Inflammatory macrophage (primary cell): ENCODE data around the gene MOB1A.
"Not testable (repeated sequence)": the region's sequence is repeated elsewhere in the genome, so short reads cannot be mapped to it uniquely, and the experiment has no call there.

Experiments
- DNase-seq, 2 donors: peaks; one replicate each; pipeline ENCODE4 v3.0.0-alpha.2; 2020 to 2022
- total RNA-seq, 18 experiments: gene quantifications; one replicate each; lab custom pipeline; 2026; ENCODE audit warnings: mixed read lengths in 6 of 18, inconsistent platforms in 2 of 18; lab: John Stamatoyannopoulos, UW

The MOB1A gene
- total RNA-seq, result 317 to 732 (median 537) reads per million in 18 experiments

DNA sequence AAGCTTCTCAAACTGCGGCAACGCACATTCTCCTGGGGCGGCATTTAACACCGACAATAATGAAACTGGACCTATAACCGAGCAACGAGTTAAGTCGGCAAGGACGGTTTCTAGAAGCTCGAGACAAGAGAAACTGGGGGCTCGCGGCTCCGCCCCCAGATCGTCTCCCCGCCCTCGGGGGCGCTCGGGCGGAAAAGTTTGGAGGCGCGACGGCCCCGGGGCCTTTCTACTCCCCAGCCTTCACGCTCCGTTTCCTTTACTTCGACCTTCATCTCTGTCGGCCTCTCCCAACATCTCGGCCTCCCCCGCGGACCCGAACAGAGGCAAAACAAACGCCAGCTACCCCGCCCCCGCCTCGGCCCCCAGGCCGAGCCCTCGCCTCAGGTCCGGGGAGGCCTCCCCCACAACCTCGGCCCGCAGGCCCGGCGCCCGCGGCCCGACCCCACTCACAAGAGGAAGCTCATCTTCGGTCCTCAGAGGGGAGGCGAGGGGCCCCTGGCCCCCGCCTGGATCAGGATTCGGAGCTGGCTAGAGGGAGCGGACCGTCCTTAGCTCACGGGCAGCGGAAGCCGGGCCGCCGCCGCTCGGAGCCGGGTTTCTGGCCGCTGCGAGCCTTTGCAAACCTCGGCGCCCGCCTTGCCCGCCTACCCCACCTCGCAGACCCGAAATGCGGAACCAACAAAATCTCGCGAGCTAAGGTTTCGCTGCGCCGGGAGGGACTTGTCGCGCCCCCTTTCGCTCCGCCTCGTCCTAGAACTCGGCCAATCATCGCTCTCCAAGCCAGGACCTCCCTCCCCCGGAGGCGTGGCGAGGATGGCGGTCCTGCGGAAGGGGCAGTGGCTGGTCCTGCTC is at the start of gene MOB1A:
Gene MOB1A (minus strand): TSS at position 669 of the 852 bp plus-strand sequence. CDS start 205 bp downstream, at position 464.
- peak; percentile 99 to 100 for DNase-seq

DNA sequence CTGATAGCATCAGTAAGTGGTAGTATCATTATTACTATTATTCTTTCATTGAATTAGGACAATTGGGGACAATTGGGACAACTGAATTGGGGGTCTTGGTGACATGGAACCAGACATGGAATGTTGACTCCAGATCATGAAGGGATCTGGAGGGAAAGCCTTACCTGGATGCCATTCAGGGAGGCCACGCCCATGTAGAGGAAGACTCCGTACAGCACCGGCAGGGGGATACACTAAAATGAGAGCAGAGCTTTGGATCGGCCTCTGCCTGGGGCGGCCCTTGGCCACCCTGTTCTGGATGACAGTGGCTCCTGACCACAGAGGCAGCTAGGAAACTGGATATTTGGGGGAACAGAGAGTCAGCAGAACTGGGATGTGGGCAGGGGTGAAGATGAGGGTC is 49.0 kb upstream of the MOB1A start:
- no peak for DNase-seq

DNA sequence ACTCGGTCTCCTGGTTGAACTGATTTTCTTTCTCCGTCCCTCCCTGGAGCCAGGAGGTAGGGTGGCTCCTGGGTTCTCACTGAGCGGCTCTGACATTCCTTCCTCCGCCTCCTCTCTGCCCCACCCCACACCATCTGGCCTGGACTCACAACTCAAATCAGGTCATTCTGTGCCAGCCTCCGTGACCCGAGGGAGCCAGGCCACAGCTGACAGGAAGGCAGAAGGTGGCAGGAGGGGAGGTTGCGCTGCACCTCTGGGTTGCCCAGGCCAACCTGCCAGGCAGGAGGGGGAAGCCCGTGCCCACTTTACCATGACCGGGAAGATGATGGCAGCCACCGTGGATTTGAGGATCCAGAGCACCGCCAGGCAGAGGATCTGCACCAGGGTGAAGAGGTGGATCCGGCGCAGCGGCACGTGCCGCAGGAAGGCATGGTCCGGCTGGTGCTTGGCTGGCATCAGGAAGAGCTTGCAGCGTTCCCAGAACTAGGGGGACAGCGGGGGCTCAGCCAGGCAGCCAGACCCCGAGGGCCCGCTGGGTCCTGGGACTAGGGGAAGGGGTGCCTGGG is 48.1 kb upstream of the MOB1A start:
- no peak for DNase-seq

DNA sequence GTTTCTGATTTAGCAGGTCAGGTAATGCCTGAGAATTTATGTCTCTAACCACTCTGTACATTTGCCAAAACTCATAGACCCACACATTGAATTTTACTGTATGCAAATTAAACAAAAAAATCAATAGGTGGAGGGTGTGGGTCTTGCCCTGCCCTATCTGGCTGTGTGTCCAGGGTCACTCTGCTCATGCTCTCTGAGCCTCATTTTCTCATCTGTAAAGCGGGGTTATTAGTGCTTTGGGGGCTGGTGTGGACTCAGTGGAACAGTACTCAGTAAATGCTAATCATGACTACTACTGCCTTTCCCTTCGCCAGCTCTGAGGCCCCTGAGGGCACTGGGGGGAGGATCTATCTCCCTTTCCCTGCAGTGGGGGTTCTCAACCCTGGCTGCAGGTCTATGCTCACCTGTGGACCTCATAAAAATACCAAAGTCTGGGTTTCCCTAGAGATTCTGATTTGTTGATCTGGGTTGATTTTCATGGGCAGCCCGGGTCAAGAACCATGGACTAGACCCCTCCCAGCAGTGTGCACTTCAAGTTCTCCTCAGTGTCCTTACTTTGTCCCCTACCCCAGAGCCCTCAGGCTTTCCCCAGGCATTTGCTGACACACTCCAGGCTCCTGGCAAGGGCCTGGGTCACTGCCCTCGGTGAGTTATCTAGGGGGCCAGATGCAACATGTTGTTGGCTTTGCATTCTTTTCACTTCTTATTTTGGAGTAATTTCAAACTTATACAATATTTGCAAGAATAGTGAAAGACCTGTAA is 47.2 kb upstream of the MOB1A start:
- no peak for DNase-seq

DNA sequence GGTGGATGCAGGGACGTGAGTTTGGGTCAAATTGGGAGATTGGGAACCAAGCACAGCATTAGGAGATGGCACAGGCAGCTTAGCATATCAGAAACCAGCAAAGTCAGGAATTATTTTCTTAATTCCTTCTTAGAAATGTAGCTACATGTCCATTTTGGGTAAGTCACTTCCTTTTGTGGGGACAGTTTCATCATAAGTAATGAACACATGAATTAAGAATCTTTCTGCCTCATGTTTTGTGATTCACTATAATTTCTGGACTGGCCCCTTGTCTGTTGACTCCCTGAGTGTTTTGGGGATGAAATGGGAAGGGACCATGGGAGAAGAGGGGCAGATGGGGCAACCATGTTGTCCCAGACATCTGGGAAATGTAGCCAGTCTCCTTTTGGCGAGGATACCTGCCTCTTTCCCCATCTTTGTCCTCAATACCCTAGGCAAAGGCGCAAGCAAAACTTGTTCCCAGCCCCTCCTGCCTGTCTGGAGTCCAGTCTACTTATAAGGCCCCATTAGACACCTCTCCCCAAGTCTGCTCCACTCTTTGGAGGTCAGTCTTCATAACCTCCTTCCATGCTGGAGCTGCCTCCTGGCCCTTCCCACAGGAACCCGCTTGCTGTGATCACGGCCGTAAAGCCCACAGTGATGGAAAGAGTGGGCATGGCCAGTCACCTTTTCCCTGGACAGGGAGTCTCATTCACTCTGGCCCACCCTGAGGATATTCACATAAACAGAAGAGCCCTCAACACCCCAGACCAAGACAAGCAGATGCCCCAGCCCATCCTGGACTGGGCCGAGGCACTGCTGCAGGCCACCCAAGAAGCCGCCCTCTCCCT is 45.5 kb upstream of the MOB1A start:
- DNase-seq, result peak in 1 of 2 donors; percentile 32

DNA sequence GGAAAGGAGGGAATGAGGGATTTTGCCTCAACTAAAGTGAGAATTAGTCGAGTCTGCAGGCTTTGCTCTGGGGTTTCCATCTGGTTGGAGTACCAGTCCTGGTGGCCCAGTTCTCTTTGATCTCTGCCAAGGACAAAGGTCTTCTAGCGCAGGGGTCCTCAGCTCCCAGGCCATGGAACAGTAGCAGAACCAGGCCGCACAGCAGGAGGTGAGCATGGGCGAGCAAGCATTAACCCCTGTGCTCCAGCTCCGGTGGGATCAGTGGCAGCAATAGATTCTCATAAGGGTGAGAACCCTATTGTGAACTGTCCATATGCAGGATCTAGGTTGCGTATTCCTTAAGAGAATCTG is 43.6 kb upstream of the MOB1A start:
- DNase-seq, result no peak

DNA sequence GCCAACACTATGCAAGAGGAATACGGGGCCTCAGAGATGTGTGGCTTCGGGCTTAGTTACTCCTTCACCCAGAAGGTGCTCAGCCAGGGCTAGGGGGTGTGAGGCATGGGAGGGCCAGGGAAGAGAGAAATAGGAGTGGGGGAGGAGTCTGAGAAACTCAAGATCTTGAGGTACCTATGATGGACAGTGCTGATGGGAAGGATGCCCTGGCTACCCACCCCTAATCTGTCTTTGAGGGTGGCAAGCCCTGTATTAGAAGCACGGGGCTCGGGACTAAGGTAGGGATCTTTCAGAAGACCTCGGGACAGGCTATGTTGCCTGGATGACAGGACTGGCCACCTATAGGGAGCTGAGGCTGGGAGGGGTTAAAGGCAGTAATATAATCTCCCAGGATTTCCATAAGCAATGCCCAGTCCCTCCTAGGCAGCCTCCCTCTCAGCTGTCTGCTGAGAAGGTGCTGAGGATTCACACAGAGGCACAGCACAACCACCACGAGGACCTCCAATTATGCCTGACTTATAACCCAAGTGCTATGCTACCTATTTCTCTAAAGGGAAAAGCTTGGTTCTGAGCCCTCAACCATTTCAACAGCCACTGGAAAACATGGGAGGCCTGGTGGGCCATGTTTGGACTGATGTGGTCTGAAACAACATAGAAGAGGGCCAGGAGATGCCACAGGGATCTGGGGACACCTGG is 43.1 kb upstream of the MOB1A start:
- no peak for DNase-seq

DNA sequence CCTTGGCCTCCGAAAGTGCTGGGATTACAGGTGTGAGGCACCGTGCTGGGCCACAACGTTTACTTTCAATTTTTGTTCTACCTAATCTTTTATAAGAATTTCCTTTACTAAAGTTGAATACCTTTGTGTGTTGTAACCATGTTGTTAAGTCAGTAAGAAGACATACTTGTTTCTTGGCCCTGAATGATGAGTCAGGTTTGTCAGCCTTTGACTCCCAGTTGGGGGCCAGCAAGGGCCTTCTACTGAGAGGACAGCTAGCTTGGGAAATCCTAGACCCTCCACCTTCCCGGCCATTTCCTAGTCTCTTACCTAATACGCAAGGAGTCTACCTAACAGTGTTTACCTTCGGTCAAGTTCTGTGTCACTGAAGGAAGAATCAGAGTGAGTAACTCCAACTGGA is 42.4 kb upstream of the MOB1A start:
- no peak for DNase-seq

DNA sequence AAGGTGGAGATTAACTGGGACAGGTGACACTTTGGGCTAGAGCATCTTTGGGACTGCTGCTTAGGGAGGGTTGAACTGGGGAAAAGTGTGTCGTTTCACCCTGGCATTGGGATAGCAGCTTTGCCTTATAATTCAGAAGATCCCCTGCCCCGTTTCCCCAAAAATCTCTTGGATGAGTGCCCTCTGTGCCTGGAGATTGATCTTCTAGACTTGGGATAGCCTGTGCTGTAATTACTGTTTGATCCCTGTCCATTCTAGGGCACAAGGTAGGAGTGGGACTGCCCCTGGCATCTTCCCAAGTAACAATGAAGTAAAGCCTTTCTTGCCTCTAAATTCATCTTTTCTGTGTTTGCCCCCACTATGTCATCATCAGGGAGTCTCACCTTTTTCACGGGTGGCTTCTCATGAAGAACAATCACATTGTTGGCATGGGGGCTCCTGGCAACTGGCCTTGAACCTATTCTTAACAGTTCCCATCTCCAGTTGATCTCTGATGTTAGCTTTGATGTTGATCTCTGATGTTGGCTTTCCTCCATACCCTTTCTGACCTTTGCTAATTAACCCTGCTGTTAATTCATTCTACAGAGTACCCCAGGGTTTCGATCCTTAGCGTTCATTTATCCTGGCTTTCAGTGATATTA is 41.3 kb upstream of the MOB1A start:
- DNase-seq, result no peak

DNA sequence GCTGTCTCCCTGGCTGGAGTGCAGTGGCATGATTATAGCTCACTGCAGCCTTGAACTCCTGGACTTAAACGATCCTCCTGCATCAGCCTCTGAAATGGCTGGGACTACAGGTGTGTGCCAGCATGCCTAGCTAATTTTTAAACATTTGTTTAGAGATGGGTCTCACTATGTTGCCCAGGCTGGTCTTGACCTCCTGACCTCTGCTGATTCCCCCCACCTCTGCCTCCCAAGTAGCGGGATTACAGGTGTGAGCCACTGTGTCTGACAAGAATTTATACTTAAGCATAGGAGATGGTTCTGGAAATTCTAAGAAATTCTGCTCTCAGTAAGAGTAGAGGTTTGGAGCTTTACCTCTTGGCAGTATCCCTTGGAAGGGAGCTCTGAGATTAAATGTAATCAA is 38.0 kb upstream of the MOB1A start:
- no peak for DNase-seq

DNA sequence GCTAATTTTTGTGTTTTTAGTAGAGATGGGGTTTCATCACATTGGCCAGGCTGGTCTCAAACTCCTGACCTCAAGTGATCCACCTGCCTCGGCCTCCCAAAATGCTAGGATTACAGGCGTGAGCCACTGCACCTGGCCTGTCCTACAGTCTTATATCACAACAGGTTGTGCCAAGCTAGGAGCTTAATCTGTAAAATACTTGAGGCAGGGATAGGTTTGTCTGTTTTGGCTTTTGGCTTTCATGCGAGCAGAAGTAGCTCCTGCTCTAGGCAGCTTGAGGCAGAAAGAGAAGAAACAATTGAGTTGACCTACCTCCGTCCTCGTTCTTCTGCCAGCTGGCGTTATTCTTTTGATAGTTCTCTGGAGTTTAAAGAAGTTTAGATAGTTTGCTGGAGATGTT is 37.1 kb upstream of the MOB1A start:
- not testable (repeated sequence) for DNase-seq

DNA sequence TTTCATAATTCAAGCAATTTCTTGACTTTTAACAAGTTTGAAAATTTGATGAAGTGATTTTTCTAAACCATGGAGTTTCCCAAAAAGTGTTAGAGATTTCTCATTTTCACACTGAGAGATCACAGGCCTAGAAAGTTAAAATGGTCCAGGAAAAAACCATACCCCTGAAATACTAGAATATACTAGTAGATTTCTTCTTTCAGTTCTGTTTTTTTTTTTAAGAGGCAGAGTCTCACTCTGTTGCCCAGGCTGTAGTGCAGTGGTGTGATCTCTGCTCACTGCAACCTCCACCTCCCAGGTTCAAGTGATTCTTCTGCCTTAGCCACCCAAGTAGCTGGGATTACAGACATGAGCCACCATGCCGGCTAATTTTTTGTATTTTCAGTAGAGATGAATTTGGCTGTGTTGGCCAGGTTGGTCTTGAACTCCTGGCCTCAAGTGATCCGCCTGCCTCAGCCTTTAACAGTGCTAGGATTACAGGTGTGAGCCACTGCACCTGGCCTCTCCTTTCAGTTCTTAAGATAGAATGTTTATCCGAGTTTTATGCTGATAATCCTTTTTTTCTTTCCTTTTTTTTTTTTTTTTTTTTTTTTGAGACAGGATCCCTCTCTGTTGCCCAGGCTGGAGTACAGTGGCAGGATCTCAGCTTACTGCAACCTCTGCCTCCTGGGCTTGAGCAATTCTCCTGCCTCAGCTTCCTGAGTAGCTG is 34.2 kb upstream of the MOB1A start:
- DNase-seq, result no peak

DNA sequence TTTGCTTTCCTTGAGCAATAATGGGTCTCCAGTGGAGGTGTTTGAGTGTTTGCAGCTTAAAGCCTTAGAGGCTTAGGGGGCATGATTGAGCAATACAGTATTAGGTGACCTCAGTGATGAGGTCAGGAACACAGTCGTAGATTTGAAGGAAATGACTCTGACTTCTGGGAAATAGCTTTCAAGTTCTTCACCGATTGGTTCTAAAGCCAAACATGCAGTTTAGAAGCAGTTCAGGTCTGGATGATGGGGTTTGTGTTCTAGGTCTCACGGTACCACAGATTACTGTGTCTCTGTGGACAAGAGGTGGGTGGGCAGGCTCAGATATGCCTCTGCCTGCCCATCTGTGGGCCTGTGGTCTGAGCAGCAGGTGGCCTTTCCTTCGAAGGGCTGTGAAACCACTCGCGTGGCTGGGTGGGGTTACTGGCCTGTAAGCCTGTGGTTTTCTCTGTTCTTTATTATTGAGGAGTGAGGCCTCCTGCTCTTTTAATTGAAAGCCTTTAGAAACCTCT is 27.6 kb upstream of the MOB1A start:
- DNase-seq, result peak; percentile 38 to 53

DNA sequence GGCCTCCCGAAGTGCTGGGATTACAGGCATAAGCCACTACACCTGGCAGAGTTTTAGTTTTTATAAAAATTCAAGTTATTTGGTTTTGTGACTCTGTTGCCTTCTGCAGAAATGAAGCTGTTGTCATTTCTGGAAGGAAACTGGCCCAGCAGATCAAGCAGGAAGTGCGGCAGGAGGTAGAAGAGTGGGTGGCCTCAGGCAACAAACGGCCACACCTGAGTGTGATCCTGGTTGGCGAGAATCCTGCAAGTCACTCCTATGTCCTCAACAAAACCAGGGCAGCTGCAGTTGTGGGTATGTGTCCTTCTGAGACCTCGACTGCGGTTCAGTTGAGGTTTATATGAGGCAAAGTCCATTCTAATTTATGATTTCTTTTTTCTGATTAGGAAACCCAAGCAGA is 26.9 kb upstream of the MOB1A start:
- no peak for DNase-seq

DNA sequence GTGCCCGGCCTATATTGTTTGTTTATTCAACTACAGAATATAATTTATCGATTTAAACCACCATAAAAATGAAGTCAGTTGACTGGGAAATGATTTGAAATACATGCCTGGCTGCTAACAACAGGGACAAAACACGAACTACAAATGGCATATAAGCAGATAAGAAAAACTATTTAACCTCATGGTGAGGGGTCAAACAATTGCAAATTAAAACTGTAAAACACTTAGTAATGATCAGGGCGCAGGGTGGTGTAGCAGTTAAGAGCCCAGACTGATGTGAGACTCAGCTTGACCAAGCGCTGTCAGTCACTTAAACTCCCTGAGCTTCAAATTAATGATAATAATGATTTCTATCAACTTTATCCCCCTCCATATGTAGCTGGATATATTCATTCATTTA is 26.4 kb upstream of the MOB1A start:
- DNase-seq, result no peak

DNA sequence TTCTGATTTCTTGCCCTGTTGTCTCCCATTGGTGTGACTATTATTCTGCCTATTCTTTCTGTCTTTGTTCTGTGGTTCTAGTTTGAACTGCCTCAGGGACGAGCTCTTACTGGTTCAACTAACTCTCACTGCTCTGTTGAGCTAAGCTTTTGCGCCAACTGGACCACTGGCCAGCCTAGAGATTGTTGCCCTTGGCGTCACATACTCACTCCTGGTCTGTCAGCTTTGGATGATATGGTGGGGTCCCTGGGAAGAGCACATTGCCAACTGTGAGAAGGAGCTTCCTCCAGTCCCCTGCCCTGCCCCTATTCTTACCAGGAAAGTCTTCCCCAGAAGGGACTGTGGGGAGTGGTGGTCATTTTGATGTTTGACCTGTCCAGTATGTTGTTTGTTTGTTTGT is 25.8 kb upstream of the MOB1A start:
- DNase-seq, result no peak

DNA sequence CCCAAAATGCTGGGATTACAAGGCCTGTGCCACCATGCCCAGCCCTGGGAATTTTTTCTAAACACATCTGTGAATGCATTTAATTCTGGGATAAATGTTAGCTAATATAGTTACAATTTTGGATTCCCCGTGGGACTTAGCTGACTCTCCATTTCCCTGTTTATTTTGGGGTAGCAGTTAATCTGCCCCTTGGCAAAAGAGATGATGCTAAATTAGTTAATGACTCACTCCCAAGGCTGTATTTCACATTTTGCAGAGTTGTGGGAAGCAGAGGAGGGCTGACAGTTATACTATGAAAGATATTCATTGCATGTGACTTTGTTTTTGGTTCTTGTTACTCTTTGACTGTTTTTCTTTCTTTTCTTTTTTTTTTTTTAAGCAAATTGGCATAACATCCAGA is 22.9 kb upstream of the MOB1A start:
- peak in 1 of 2 donors; percentile 36 for DNase-seq

DNA sequence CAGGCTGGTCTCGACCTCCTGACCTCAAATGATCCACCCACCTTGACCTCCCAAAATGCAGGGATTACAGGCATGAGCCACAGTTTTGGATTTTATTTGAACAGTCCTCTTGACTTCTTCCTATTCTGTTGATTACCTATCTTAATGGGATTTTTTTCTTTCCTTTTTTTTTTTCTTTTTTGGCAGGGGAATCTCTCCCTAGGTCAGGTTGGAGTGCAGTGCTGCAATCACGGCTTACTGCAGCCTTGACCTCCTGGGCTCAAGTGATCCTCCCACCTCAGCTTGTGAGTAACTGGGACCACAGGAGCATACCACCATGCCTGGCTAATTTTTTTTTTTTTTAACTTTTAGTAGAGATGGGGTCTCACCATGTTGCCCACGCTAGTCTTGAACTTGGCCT is 22.5 kb upstream of the MOB1A start:
- DNase-seq, result no peak

DNA sequence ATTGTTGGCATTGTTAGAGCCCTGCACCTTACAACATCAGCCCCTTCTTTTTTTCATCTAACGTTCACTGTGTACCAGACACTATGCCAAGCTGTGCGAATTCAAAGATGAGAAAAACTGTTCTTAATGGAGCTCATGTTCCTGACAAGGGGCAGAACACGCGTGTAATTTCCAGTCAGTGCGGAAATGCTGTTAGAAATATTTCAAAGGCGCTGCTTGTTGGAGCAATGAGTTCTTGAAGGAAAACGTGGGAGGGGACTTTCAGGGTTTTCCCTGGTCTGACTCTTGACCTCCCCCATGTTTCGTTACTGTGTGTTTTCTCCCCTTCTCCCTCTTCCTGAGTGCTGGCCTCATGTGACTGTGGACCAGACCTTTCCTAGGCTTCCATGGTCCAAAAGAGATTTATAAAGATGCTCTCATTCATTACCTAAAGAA is 21.2 kb upstream of the MOB1A start:
- DNase-seq, result peak; percentile 47 to 76

DNA sequence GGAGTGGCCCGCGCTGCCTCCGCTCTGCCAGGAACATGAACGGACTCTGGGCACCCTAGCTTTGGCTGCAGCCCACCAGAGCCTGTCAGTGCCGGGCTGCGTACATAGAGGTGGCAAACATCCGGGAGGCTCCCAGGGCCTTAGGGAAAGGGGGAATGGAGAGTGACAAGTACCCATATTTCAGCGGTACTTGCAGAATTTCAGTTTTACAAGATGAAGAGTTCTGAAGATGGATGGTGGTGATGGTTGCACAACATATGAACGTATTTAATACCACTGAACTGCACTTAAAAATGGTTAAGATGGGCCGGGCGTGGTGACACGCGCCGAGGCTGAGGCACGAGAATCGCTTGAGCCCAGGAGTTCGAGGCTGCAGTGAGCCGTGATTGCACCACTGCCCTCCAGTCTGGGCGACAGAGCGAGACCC is 20.6 kb upstream of the MOB1A start:
- DNase-seq, result no peak
